Activated CD8-positive, alpha-beta memory T cell treated with anti-CD3 and anti-CD28 coated beads, Interleukin-2, amount 50 U/mL, for 4 hours (primary cell): ENCODE results near the gene TSPAN1.
A peak's percentile ranks its signal among the peaks of the same experiment; 100 is the strongest.

ENCODE experiments used
- DNase-seq: peaks from one replicate; pipeline ENCODE4 v3.0.0-alpha.2; 2020

The TSPAN1 gene

DNA sequence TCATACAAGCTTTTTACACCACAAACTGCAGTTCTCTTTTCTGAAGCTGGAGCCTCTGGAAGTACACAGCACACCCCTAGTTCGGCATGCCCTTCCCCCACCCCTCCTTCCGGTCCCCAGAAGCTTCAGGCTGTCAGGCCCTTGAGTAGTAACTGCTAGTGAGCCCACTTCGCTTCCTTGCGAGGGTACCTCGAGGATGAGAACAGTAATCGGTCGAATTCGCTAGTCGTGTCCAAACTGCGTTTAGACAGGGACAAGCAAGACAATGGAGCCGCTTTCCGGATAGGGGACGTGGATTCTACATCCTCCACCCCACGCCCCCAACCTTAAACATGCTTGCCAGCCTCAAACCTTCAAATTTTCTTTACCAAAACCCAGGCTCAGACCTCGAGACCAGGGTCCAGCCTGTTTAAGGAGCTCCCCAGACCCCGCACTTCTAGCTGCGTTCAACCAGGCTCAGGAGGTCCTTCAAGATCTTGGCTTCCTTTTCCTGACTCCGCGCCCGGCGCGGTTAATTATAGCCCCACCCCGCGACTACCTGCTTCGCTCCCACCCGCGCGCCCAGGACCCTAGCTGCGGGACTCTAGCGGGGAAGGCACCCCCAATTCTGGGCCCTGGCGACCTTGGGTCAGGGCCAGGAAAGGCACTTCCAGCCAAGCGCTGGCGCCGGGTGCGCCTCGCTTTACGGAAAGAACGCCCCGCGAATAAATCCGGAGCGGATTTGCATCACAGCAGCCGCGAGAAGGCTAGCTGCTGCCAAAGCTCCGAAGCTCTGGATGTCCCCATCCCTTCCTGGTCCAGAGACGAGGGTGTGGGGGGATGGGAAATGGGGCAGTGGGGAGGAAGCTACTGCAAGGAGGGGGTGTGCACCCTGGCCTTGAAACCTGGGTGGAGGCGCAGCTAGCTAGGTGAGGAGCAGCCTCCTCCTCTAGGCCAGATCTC lies 8.1 kb upstream of the TSPAN1 start:
- DNase-seq, result peak; percentile 37

DNA sequence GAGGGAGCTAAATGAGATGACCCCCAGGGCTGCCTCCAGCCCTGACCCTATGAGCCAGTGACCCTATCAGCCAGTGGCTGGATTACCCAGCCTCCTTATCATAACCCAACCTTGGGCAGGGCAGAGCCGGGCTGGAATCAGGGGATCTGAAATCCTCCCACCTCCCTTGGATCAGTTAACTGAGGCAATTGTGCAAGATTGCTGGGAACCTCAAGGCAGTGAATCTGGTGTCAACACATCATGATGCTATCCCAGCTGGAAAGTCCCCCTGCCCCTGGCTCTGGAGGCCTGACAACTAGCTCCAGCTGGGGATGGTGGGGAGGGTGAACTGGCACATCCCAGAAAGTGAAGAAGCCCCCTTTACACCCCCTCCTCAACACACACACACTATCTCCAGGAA lies 6.4 kb upstream of the TSPAN1 start:
- DNase-seq, result no peak

DNA sequence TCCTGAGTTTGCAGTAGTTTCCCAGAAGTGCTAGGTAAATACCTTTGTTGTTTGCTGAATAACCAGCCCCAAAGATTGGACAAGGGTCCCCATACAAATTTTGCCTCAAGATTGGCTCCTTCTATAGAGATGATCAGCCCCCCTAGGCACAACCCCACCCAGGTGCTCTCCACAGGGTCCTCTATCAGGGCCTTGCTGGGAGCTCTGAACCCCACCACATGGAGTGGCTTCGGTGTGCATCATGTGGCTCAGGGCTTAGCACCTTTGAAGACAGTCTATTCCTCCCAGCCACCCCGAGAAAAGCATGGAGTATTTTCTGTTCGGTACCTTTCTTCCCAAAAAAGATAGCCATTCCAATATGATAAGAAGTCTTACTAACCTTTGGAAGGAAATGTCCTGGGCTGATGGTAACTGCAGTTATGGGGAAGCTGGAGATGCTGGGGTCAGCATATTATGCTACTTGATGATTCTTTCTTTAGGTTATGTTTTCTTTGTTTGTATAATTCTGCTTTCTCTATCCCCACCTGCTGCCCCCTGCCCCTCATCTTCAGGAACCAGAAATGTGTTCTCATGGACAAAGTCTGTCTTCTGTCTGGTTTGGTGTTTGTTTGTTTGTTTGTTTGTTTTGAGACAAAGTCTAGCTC lies 5.0 kb upstream of the TSPAN1 start:
- no peak for DNase-seq

- no peak for DNase-seq
These were observed 3.5 kb upstream of the TSPAN1 start for GRCh38 chr1:46171351-46171750.

GRCh38 chr1:46171871-46172270 lies 3.0 kb upstream of the TSPAN1 start:
- DNase-seq, result no peak

GRCh38 chr1:46172321-46172720 lies 2.6 kb upstream of the TSPAN1 start:
- no peak for DNase-seq

DNA sequence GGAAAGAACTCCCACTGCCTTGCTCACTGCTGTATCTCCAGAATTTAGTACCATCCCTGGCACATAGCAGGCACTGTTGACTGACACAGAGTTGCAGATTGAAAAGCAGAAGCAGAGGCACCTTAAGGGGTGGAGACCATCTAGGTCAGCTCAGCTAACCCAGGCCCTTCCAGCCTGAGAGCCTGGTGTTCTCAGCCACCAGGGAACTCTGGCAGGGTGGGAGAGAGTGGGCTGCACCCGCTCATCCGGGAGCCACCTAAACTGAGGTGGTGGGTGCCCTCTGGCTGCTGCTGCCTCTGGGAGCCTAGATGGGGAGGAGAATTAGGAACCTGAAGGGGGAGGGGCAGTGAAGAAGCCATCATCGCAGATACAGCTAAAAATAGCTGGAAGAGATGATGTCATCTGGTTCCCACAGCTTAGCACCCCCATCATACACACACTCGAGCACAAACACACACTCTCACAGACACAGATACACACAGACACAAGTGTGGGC lies 1.5 kb upstream of the TSPAN1 start:
- DNase-seq, result no peak

GRCh38 chr1:46175243-46175642 lies 356 bp downstream of the TSPAN1 start:
- no peak for DNase-seq

- DNase-seq, result no peak
These were observed 1.5 kb downstream of the TSPAN1 start, which contains the start of gene P3R3URF for GRCh38 chr1:46176211-46176865. Gene P3R3URF (minus strand): TSS chr1:46176488. CDS start chr1:46176471, 17 bp downstream.

- DNase-seq, result peak; percentile 67
These were observed 4.5 kb downstream of the TSPAN1 start for GRCh38 chr1:46179138-46180081.

GRCh38 chr1:46180082-46180616 lies 5.3 kb downstream of the TSPAN1 start:
- DNase-seq, result no peak

DNA sequence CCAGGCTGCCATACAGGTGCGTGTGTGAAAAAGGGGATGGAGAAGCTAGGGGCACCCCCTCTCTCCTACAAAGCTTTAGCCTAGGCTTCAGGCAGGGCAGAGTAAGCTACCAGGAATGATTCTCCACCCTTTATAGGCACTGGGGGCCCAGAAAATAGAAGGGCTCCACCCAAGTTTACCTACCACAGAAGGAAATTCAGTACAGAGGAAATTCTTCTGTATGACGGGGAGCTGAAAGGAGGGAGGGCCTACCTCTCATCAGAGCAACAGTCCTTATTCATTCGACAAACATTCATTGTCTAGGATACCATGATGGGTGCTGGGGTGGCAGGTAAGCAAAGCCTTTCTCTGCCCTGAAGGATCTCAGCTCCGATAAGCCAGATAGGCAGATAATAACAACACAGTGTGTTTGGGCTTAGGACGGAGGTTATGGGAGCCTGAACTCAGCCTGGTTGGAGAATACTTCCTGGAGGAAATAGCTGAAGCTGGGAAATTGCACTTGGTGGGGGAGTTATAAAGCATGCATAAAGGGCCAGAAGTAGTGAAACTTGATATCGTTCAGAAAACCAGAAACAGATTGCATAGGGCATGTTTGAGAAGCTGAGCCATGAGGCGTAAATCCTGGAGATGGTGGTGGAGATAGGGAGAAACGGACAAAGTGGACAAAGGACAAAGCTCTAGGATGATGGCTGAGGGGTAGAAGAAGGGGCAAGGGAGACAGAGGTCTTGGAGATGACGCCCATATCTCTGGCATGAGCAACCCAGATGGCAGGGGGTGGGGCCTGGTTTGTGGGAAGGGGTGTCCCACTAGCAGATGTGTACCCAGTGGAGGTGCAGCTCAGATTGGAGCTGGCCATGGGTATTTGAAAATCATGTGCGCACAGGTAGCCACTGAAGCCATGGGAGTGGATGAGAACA lies 6.7 kb downstream of the TSPAN1 start:
- DNase-seq, result no peak

DNA sequence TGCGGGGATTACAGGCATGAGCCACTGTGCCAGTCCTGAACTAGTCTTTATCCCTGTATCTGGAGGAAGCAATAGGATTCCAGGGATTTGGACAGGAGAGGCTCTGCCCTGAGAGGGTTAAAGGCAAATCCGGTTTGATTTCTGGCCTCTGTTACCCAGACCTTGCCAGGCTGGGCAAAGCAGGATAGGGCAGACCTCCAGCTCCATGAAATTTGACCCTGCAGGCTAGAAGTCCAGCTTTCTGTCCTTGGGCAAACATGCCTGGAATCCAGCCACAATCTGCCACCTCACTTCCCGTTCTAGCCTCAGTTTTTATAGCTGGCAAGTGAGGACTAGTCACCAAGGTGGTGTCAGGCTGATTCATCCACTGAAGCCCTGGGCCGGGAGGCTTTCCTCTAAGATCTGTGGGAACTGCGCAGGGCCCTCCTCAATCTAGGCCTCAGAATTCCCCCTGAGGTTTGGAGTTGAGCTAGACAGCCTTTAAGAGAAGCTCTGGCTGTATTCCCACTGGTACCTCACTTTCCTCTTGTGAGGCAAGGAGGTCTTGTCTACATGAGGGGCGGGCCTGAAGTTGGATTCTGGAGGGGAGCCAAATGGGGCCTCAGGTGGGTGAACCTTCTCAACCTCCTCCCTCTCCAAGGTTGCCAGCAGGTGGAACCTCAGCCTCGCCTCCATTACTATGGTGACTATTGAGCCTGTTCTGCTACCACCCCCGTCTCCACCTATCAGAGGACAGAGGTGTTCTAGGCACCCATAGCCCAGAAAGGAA lies 8.4 kb downstream of the TSPAN1 start:
- no peak for DNase-seq

- DNase-seq, result no peak
These were observed 9.2 kb downstream of the TSPAN1 start for GRCh38 chr1:46183926-46184557.

DNA sequence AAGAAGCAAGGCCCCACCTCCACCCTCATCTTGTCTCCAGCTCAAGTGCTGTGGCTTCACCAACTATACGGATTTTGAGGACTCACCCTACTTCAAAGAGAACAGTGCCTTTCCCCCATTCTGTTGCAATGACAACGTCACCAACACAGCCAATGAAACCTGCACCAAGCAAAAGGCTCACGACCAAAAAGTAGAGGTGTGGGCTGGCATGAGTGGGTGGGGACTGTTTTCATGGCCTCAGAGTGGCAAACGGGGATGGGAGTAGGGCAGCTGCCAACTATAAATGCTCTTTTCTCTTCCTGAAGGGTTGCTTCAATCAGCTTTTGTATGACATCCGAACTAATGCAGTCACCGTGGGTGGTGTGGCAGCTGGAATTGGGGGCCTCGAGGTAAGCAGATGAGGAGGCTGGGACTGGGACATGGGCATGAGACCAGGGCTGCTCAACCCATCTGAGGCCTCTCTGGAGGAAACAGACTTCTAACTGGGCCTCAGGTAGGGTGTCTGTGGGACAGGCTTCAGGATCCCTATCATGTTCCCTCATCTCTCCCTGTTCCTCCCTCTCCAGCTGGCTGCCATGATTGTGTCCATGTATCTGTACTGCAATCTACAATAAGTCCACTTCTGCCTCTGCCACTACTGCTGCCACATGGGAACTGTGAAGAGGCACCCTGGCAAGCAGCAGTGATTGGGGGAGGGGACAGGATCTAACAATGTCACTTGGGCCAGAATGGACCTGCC lies 10.2 kb downstream of the TSPAN1 start:
- peak; percentile 44 for DNase-seq

- no peak for DNase-seq
These were observed 11.2 kb downstream of the TSPAN1 start for GRCh38 chr1:46186076-46186475.

- DNase-seq, result no peak
These were observed 12.4 kb downstream of the TSPAN1 start for GRCh38 chr1:46187106-46187869.
